Measurements from ENCODE around the gene C5orf47.

Gene C5orf47, protein sequence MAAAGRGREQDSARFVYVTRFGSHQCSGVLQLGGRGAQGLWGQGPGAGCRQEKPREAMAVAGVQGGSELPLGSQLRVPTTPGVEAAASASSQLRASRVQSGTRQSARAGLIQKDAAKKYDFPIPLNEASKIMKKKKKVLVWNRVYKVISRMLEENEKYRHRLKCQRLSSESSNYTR

GRCh38 chr5:173988554-173989431, at the start of gene C5orf47:
Gene C5orf47 (plus strand): TSS chr5:173989170. CDS start chr5:173989264, 94 bp downstream.
- no peak for DNase-seq (ENCODE audit: low read depth, low spot score)

DNA sequence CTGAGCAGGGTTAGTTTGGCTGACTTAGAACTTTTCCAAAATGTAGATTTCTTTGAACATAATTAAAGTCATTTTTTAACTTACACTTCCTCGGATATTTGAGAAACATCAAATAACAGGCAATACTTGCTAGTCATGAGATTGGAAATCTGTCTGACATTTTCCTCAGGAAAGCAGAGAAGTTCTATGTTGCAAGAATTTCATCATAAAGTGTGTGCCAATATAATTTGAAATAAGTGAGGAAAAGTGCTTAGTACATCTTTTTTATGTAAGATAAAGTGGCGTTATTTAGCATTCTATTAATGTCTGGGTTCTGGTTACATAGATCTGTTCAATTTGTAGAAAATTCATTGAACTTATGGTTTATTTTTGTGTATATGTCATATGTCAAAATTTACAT, 48.7 kb upstream of the C5orf47 start:
- DNase-seq (ENCODE audit: low read depth, low spot score) = no peak

DNA sequence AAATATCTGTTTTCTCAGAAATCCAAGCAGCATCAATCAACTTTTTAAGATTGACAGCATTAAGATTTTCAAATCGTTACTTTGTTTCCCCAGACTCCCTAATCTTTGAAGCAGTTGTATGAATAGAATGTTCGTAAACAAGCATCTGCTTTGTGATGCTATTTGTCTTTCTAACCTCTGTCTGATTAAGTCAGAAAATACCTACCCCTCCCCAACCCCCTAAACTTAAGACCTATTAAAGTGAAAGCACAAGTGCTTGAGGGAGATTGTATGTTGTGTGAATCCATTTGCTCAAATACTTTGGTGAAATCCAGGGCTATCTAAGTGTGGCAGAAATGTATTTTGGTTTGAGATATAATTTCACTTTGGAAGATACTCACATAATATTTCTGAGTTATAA, 47.9 kb upstream of the C5orf47 start:
- no peak for DNase-seq (ENCODE audit: low read depth, low spot score)

GRCh38 chr5:173941758-173942401, 47.1 kb upstream of the C5orf47 start:
- DNase-seq (ENCODE audit: low read depth, low spot score) = no peak

GRCh38 chr5:173944511-173944910, 44.5 kb upstream of the C5orf47 start:
- no peak for DNase-seq (ENCODE audit: low read depth, low spot score)

DNA sequence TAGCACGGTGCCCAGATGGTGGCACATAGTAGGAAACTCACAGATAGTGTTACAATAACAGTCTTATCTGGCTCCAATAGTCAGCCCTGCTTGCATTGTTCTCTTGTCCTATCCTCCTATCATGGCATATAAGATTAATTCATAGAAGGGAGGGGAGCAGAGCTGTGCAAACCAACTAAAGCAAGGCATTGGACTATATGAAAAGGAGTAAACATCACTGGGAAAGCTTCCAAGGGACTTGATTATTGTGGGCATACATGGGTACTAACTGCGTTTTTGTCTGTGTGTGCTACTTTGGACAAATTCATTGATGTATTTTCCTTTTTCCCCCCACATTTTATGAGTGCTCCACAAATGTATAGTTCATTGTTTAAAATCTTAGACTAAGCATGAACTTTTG, 43.8 kb upstream of the C5orf47 start:
- DNase-seq (ENCODE audit: low read depth, low spot score) = no peak

GRCh38 chr5:173946323-173946722, 42.6 kb upstream of the C5orf47 start:
- no peak for DNase-seq (ENCODE audit: low read depth, low spot score)

DNA sequence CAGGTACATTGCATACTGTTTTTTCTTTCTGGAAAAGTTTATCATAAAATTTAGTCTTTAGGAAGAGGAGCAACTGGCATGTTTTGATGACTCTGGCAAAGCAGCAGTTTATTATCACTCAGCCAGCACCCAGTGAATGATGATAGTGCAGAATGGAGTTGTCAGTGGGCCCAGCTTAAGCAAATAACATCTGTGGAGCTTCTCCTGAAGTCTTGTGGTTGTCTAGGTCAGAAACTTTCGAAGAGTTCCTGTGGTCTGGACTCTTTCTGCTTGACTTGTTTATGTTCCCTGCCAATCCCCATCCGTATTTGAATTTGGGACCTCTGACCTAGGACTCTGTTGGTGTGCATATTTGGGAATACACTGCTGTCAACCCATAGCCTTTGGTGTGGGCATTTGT, 38.1 kb upstream of the C5orf47 start:
- DNase-seq (ENCODE audit: low read depth, low spot score) = no peak

- DNase-seq (ENCODE audit: low read depth, low spot score) = no peak
These were observed 35.4 kb upstream of the C5orf47 start for GRCh38 chr5:173953528-173954090.

- DNase-seq (ENCODE audit: low read depth, low spot score) = no peak
These were observed 34.1 kb upstream of the C5orf47 start for GRCh38 chr5:173954671-173955521.

DNA sequence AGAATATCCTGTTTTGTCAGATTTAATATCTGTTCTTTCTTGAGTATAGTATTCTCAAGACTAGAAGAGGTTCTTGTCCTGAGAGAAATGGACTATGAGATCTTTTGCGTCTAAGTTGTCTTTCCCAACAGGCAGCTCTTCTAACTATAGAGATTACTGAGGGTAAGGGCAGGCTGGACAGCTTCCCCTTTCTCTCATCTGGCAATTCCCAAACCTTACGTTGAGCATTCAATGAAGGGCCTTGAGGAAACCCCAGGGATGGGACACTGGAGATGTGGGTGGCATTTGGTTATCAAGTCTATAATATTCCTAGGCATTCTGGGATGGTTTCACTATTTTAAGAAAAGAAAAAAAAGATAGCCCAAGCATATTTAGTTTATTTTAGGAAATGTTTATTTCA, 28.0 kb upstream of the C5orf47 start:
- no peak for DNase-seq (ENCODE audit: low read depth, low spot score)

- DNase-seq (ENCODE audit: low read depth, low spot score) = no peak
These were observed 27.6 kb upstream of the C5orf47 start for GRCh38 chr5:173961418-173961817.

GRCh38 chr5:173962436-173962972, 26.5 kb upstream of the C5orf47 start:
- DNase-seq (ENCODE audit: low read depth, low spot score) = no peak

- DNase-seq (ENCODE audit: low read depth, low spot score) = no peak
These were observed 25.7 kb upstream of the C5orf47 start for GRCh38 chr5:173963182-173963838.

- DNase-seq (ENCODE audit: low read depth, low spot score) = no peak
These were observed 25.0 kb upstream of the C5orf47 start for GRCh38 chr5:173963867-173964441.

DNA sequence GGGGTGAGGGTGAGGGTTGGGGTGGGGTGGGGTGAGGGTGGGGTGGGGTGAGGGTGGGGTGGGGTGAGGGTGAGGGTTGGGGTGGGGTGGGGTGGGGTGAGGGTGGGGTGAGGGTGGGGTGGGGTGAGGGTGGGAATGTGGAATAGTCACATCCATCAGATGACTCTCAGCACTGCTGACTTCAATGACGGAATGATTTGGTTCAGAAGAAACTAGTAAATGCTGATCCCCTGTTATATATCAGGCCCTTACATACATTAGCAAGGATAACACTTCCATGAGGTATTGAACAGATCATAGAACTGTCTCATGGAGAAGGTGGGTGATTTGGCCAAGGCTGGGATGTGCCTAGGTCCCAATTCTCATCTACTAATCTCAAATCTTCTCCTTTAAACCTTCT, 24.5 kb upstream of the C5orf47 start:
- DNase-seq (ENCODE audit: low read depth, low spot score) = no peak

DNA sequence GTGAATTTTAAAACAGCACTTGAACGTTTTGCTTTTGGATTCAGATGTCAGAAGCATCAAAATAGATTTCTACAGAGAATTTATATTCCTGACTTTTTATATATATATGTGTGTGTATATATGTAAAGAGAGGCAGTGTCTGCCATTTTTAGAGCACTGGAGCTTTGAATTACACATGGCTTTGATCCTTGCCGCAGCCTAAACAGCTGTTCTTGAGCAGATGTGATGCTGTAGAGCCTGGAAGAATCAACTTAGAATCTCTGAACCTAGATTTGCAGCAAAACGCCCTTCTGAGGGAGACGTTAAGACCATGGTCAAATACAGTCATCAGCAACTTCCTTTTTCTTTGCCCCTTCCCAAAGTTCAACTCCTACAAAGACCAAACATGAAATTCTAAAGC, 21.7 kb upstream of the C5orf47 start:
- no peak for DNase-seq (ENCODE audit: low read depth, low spot score)

DNA sequence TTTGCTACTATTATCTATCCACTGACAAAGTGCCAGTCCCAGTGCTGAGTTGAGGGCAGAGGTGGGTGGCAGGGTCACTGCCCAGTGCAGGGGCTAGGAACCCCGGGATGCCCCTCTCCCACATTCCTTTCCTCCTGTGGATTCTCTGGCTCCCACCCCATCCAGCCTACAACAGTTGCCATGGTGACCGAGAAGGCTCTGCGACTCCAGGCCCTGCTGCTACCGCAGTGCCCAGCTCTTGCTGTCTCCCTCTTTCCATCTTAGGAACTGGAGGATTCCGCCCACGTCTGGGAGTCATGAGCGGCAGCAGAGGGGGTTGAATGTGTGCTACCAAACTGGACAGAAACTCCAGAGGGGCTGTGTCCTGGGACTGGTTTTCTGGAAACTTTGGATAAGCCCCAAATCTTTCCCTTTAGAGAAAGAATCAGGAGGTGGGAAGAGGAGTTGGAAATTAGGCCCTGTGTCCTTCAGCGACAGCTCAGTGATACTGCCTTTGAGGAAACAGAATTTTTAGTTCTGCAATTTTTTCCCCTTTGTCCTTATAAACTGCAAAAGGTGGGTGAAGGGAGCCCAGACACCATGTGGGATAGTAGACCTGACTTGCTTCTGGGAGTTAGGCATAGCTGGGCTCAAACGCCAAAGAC, 20.7 kb upstream of the C5orf47 start:
- DNase-seq (ENCODE audit: low read depth, low spot score) = no peak

DNA sequence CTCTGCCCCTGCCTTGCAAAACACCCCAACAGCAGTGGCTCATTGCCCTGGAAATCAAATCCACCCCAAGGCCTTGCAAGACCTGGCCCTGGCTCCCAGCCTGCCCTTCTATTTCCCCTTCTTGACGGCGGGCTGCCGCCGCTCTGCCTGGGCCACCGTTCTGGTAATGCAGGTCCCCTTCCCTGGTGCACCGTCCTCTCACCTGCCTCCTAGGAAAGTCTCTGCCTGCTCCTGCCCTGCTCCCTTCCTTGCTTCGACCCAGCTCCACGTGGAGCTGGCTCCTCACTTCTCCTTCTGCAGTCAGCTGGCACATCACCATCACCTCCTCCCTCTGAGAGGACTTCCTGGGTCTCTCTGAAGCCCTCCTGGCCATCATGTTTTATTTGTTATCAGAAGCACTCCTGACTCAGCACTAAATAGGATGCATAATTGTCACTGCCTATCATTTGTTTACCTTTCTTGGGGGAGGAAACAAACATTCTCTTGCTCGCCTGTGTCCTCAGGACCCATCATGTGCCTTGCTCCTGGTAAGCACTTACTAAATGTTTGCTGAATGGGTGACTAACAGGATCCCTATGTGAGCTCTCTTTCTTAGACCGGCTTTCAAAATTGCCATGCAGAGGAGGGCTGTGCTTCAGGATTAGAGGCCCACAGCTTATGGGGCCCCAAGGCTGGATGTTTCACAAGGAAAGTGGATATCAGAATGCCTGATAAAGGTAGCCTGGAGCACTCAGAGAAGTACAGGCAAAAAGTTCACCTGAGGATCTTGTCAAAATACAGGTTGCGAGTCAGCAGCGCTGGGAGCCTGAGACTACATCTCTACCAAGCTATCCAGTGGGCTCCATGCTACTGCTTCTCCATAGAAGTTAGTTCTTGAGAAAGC, 19.6 kb upstream of the C5orf47 start:
- DNase-seq (ENCODE audit: low read depth, low spot score) = no peak
